ENCODE data around the gene SOX15.
"Not testable (repeated sequence)": the region's sequence is repeated elsewhere in the genome, so short reads cannot be mapped to it uniquely, and the experiment has no call there.

SOX15 gene

GRCh38 chr17:7610641-7611040 lies 20.7 kb upstream of the SOX15 start:
- no peak for DNase-seq (ENCODE audit: low read depth)

DNA sequence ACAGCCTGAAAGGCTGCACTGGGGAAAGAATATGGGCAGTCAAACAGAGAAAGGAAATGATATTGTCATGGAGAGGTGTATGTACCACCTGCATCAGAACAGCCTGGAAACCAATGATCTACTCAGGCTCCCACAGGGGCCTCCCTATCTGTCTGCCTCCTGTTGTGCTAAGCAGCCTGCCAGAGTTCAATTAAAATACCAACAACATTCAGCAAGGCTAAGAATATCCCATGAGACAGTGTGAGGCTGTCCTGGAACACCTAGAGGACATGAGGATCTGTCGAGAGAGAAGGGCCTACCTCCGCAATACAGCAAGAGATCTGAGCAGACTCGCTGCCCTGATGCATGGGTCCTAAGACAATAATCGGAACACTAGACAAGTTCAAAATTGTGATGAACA lies 16.4 kb upstream of the SOX15 start:
- DNase-seq (ENCODE audit: low read depth), result no peak

DNA sequence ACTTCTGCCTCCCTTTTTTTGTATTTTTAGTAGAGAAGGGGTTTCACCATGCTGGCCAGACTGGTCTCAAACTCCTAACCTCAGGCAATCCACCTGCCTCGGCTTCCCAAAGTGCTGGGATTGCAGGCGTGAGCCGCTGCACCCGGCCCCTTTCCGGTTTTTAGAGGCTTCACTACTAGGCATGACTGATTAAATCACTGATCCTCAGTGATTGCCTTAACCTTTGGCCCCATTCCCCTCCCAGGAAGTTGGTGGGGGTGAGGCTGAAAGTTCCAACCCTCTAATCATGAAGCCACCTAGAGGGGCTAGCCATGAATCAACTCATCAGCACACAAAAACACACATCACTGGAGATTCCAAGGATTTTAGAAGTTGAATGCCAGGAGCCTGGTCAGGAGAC lies 7.7 kb upstream of the SOX15 start:
- DNase-seq (ENCODE audit: low read depth), result not testable (repeated sequence)

- DNase-seq (ENCODE audit: low read depth), result no peak
Observed at GRCh38 chr17:7593296-7593695, 3.4 kb upstream of the SOX15 start.

GRCh38 chr17:7592422-7593021 lies 2.6 kb upstream of the SOX15 start:
- DNase-seq (ENCODE audit: low read depth), result no peak

GRCh38 chr17:7591596-7591995 lies 1.7 kb upstream of the SOX15 start:
- no peak for DNase-seq (ENCODE audit: low read depth)

DNA sequence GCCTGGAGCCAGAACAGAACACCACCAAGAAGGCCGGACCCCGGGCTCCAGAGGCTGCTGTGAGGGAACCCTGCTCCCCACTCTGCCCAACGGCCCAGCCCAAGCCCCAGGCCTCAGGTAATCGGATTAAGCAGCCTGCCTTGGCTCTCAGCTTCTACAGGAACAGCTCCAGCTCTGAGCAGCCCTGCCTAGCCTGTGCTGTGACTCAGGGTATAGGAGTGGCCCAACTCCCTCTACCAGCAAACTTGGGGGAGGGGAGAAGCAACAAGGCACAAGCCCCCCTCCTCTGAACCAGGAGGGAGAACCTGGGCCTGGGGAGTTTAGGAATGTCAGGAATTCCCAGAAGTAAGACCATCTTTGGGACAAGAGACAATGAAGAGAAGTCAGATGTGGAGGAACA lies 849 bp upstream of the SOX15 start:
- DNase-seq (ENCODE audit: low read depth), result no peak

- peak; percentile 75 for DNase-seq (ENCODE audit: low read depth)
Observed at GRCh38 chr17:7589204-7589868, 558 bp downstream of the SOX15 start.

GRCh38 chr17:7588553-7589203 lies 1.2 kb downstream of the SOX15 start:
- DNase-seq (ENCODE audit: low read depth), result no peak

GRCh38 chr17:7587420-7588151 lies 2.3 kb downstream of the SOX15 start:
- peak; percentile 76 for DNase-seq (ENCODE audit: low read depth)

DNA sequence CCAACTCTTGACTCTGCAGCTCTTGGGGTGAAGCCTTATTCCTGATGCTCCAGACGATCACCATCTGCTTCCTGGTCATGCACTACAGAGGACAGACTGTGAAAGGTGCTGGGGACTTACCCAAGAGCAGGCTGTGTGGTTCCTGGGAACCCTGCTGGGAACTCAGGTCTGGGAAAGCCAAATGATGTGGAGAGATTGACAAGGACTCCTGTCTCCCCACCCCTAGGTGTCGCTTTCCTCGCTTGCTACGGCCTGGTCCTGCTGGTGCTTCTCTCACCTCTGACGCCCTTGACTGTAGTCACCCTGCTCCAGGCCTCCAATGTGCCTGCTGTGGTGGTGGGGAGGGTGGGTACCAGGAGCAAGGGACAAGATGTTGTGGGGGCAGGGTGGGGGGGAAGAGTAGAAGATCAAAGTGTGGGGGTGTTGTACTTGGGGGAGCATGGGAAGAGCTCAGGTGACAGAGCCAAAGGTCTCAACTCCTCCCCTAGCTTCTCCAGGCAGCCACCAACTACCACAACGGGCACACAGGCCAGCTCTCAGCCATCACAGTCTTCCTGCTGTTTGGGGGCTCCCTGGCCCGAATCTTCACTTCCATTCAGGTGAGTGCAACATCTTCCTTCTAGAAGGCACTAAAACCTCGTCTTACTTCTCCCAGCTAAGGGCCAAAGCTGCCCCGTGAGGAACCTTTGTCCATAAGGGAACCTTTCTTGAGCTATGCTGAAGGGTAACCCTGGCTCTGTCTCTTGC lies 3.0 kb downstream of the SOX15 start:
- DNase-seq (ENCODE audit: low read depth), result no peak

DNA sequence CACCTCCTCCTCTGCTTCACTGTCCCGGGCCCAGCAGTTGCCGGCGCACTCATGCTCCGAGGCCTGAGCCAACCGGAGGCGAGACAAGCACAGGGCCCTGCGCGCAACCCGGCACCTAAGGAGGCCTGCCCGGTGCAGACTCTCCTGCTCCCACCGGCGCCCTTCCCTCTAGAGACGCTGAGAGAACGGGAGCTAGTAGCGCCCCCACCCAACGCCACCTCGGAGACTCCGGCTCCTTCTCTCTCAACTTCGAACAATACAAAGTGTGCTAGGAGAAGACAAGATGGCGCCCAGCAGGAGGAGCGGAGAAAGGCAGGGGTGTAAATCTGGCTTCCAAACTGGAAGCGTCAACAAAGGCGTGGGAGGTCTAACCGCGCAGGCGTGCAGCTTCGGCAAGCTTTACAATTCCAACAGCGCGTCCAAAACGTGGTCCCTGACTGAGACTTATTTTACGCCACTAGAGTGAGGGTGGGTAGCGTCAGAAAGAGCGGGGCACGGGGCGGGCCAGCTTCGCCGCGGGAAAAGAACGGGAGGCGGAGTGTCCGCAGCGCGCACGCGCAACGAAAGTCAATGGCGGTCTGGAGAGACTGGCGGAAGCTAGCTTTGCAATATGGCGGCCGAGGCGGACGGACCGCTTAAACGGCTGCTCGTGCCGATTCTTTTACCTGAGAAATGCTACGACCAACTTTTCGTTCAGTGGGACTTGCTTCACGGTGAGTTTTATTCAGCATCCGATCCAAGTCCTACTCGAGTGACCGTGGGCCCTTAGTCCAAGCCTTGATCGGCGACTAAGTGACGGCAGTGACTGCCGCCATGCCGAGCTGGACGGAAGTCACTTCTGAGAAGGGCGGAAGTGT lies 6.4 kb downstream of the SOX15 start, which contains the start of gene MPDU1:
Gene MPDU1, plus strand, starts transcription at position 600 of the 857 bp plus-strand sequence. Its CDS starts 11 bp downstream, at position 611.
- DNase-seq (ENCODE audit: low read depth), result peak; percentile 96

DNA sequence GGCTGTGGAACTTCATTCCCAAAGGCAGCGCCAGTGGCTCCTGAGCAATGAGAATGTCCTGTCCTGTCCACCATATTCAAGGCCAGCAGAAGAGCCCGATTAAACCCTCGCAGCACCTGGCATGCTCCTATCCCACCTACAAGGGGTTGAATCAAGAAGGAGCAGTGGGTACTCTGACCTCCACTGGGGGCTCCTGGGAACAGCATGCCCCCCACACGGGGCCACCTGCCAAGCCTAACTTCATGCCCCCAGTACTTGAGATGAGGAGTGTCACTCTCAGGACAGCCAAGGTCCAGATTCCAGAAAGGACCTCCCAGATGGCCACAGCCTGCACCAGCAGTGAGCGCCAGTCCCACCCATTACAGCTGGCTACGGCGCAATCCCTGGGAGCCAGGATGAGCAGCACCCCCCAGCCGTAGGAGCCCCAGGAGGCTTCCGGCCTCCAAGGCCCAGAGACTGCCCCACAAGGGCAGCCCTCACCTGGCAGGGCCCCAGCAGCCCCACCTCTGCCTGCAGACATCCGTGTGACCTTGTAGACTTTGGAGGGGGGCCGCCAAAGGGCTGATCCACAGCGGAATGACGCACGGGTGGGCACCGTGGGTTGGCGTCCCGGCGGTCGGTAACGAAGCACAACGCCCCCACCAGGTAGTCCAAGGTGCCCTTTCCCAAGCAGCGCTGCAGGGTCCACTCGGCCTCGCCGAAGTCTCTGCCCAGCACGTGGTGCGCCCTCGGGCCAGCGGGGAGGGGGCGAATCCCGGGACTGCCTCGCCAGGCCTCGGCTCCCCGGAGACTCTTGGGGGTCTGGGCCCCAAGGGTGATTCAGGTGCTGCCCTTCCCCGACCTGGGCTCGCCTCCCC lies 7.3 kb downstream of the SOX15 start:
- no peak for DNase-seq (ENCODE audit: low read depth)

DNA sequence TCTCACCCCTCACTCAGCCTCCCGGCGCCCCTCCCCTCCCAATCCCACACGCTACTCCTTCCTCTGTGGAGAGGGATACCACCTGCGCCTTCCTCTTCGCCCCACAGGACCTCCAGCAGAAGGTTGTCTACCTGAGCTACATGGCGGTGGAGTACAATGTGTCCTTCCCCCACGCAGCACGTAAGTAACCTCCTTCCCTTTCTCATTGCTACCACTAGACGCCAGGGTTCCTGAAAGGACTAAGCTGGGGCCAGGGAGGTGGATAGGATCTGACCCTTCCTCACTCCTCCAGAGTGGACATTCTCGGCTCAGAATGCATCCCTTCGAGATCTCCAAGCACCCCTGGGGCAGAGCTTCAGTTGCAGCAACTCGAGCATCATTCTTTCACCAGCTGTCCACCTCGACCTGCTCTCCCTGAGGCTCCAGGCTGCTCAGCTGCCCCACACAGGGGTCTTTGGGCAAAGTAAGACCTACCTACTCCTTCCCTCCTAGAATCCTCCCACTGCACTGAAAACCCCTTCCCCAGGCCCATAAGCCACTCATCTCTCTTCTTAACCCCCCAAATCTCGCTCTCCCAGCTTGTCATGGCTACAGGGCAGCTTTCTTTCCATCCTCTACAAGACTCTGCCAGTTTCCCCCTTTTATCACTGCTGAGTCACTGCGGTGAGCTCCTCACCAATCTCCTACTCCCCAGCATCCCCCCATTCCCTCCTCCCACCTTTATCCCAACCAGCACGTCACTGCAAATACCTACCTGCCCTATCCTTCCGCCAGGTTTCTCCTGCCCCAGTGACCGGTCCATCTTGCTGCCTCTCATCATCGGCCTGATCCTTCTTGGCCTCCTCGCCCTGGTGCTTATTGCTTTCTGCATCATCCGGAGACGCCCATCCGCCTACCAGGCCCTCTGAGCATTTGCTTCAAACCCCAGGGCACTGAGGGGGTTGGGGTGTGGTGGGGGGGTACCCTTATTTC lies 9.0 kb downstream of the SOX15 start:
- DNase-seq (ENCODE audit: low read depth), result no peak

GRCh38 chr17:7579834-7580603 lies 9.9 kb downstream of the SOX15 start:
- DNase-seq (ENCODE audit: low read depth), result no peak

- DNase-seq (ENCODE audit: low read depth), result peak; percentile 75
Observed at GRCh38 chr17:7579001-7579833, 10.7 kb downstream of the SOX15 start, which contains the start of gene CD68. Gene CD68, plus strand, starts transcription at chr17:7579638. Its CDS starts 40 bp downstream, at chr17:7579678.

All from fibroblast of the conjunctiva (primary cell).